Body of pancreas (tissue), 4 donors: Measurements from ENCODE around the gene PATJ. TPM values are rescaled to one million over a fixed set of nuclear protein-coding genes. Genes with fewer than 3 reads are reported as not detected.

Experiments
- ATAC-seq: fragments of 150-250 bp; one replicate; pipeline ENCODE4 v1.9.1; 2016
- DNase-seq, 4 donors: peaks; one replicate each; pipeline ENCODE4 v3.0.0-alpha.2; 2019
- H3K27ac ChIP-seq, 4 donors: fragments of 200-600 bp; sonication (generic); 1 replicate in 3 of 4; 2 replicates in 1 of 4; pipeline versions ENCODE4 v1.5.1 to v1.6.1; 2016 to 2019; ENCODE audit warnings: mild to moderate bottlenecking in 1 of 4, mixed read lengths in 1 of 4, moderate library complexity in 1 of 4
- H3K27me3 ChIP-seq, 2 donors: fragments of 200-600 bp; sonication (generic); one replicate each; pipeline ENCODE4 v1.6.0; 2016; ENCODE audit warnings: mild to moderate bottlenecking in 1 of 2
- H3K36me3 ChIP-seq, 2 donors: fragments of 200-600 bp; sonication (generic); replicated peaks in 1 of 2; 2 replicates each; pipeline ENCODE4 v1.5.1; 2016; ENCODE audit warnings: low read depth in 2 of 2; ENCODE audit not compliant: insufficient read depth in 1 of 2
- H3K4me1 ChIP-seq: fragments of 200-600 bp; sonication (generic); one replicate; pipeline ENCODE4 v1.6.0; 2016
- H3K4me3 ChIP-seq, 2 donors: fragments of 200-600 bp; sonication (generic); 1 replicate in 1 of 2; 2 replicates in 1 of 2; pipeline ENCODE4 v1.5.1; 2016 to 2019
- H3K9me3 ChIP-seq, 3 donors: fragments of 200-600 bp; sonication (generic); 1 replicate in 2 of 3; 2 replicates in 1 of 3; pipeline ENCODE4 v1.5.1; 2016
- CTCF ChIP-seq, 7 experiments: fragments of 450-650 bp in 4 of 7; fragments of 200-600 bp in 3 of 7; sonication (generic) in 3 of 7; IDR thresholded peaks; one replicate each; pipeline ENCODE4 v1.5.1; 2016 to 2019; ENCODE audit warnings: antibody characterized with exemption in 7 of 7
- POLR2A ChIP-seq, 3 donors: fragments of 450-650 bp; IDR thresholded peaks; one replicate each; pipeline ENCODE4 v1.6.1; 2016; ENCODE audit warnings: antibody characterized with exemption in 3 of 3, mild to moderate bottlenecking in 2 of 3
- WGBS, 2 donors: methylation state at CpG; one replicate each; pipeline ENCODE4 v1.1.5; 2017; 5-methylcytosine and 5-hydroxymethylcytosine counted together
- intact Hi-C: fragments of 100-400 bp; cut with DNase I; formaldehyde crosslinking; loops from one replicate; pipeline ENCODE4 v1.15.1; 2023
- total RNA-seq, 2 donors: library from RNA; depleted of rRNA; stranded (reverse); fragments of >200 nt; gene quantifications; one replicate each; pipeline ENCODE4 v1.1.0, GENCODE V29; 2016

PATJ gene
- total RNA-seq, 2 donors from 2014 or later = 54.2 to 72.5 TPM

- DNase-seq (no peak), ATAC-seq (no peak)
- Histone ChIP-seq H3K4me1 (no peaks in the 10 kb centered on the region), H3K4me3 (no peak overlapping the region), H3K27me3 (no peaks in the 10 kb centered on the region), H3K9me3 (no peaks in the 10 kb centered on the region), H3K36me3 (no peaks in the 10 kb centered on the region), H3K27ac (no peak overlapping the region)
- intact Hi-C loops = no loop called here
- WGBS, 2 donors = 93 to 98% methylated on average over 7 of the region's 7 CpGs
- TF ChIP-seq POLR2A (IDR thresholded peaks at IDR 0.05) (no peak), CTCF (IDR thresholded peaks at IDR 0.05) (no peak)
Measured at GRCh38 chr1:61981870-61982660, 239.8 kb downstream of the PATJ start.

GRCh38 chr1:61983236-61983635 lies 241.0 kb downstream of the PATJ start:
- no peaks in the 10 kb centered on the region for H3K4me1 ChIP-seq
- H3K27me3 ChIP-seq = no peaks in the 10 kb centered on the region
- TF ChIP-seq CTCF (IDR thresholded peaks at IDR 0.05) (no peak), POLR2A (IDR thresholded peaks at IDR 0.05) (no peak)
- H3K4me3 ChIP-seq = no peak overlapping the region
- H3K36me3 ChIP-seq = no peaks in the 10 kb centered on the region
- intact Hi-C loops = no loop called here
- no peak for DNase-seq
- H3K9me3 ChIP-seq = no peaks in the 10 kb centered on the region
- ATAC-seq = no peak
- no peak overlapping the region for H3K27ac ChIP-seq
- WGBS, 2 donors = 0 to 23% methylated on average over 1 of the region's 1 CpG

GRCh38 chr1:61992257-61992656 lies 250.0 kb downstream of the PATJ start:
- Histone ChIP-seq H3K9me3 (no peaks in the 10 kb centered on the region), H3K4me3 (no peak overlapping the region), H3K27ac (no peak overlapping the region), H3K27me3 (no peaks in the 10 kb centered on the region), H3K36me3 (no peaks in the 10 kb centered on the region), H3K4me1 (no peaks in the 10 kb centered on the region)
- WGBS, 2 donors = 97 to 100% methylated on average over 5 of the region's 5 CpGs
- DNase-seq = no peak
- intact Hi-C loops = no loop called here
- TF ChIP-seq CTCF (IDR thresholded peaks at IDR 0.05) = no peak
- no peak for TF ChIP-seq POLR2A (IDR thresholded peaks at IDR 0.05)
- no peak for ATAC-seq

GRCh38 chr1:61993331-61993961 lies 251.2 kb downstream of the PATJ start:
- H3K4me3 ChIP-seq = no peak overlapping the region
- ATAC-seq (no peak), DNase-seq (no peak)
- H3K36me3 ChIP-seq = no peaks in the 10 kb centered on the region
- no peak overlapping the region for H3K27ac ChIP-seq
- H3K9me3 ChIP-seq = no peaks in the 10 kb centered on the region
- TF ChIP-seq POLR2A (IDR thresholded peaks at IDR 0.05) (no peak), CTCF (IDR thresholded peaks at IDR 0.05) (no peak)
- H3K27me3 ChIP-seq = no peaks in the 10 kb centered on the region
- WGBS, 2 donors = 83 to 86% methylated on average over 5 of the region's 5 CpGs
- H3K4me1 ChIP-seq = no peaks in the 10 kb centered on the region
- intact Hi-C loops = no loop called here
